ENCODE results near the gene CASP9.
"Not testable (repeated sequence)": the region's sequence is repeated elsewhere in the genome, so short reads cannot be mapped to it uniquely, and the experiment has no call there.

CASP9 gene

GRCh38 chr1:15525050-15526020 is 1.3 kb upstream of the CASP9 start:
- DNase-seq: no peak

DNA sequence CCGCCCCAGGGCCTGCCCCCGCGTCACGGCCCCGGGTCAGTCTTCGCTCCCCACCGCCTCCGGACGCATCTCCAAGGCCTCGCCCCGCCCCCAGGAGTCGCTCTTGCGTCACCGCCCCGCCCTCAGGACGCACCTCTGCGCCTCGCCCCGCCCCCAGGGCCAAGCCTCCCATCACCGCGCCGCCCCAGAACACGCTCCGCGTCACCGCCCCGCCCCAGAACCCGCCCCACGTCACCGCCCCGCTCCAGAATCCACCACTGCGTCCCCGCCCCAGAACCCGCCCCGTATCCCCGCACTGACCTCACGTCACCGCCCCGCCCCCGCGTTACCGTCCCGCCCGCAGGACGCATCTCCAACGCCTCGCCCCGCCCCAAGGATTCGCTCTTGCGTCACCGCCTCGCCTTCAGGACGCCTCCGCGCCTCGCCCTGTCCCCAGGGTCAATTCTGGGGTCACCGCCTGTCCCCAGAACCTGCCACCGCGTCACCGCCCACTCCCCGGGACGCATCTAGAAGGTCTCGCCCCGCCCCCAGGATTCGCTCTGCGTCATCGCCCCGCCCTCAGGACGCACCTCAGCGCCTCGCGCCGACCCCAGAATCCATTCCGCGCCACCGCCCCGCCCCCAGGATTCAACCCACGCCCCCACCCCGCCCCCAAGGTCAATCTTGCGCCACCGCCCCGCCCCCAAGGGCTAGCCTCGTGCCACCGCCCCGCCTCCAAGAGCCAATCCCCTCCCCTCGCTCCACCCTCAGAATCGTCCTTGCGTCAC is 451 bp upstream of the CASP9 start:
- peak; percentile 100 for DNase-seq

DNA sequence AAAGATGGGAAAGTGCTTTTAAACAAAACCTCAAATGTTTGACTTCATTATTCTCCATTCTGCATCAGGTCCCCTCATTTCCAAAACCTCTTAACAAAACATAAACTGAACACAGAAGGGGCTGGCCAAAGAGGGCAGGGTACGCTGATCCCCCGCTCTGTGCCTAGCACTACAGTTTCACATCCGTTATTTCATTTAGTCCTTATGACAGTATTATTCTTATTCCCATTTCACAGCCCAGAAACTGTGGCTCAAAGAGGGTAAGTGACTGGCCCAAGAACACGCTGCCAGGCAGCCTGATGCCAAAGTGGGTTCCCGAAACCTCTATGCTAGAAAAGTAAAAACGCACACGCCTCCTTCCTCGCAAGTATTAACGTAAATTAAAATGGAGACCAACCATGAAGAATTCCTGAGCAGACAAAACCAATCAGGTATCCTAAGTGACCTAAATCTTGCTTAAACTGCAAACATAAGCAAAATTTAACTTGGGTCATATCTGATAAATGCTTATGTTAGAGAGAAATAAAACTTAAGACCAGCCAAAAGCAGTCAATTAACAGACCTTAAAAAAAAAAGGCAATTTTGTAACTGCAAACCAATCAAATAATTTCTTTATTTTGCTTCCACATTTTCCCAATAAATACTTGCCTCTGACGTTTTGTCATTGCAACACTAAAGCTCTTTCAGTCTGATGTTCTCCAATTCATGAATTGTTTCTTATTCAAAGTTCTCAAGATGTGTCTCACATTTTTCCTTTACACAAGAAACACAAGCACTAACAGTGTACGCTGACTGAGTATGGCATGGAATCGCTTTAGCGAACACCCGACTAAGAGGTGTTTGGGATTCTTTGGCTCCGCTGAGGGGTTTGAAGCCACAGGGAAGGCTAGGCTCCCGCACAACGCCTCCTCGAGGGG is 653 bp downstream of the CASP9 start:
- DNase-seq: no peak

DNA sequence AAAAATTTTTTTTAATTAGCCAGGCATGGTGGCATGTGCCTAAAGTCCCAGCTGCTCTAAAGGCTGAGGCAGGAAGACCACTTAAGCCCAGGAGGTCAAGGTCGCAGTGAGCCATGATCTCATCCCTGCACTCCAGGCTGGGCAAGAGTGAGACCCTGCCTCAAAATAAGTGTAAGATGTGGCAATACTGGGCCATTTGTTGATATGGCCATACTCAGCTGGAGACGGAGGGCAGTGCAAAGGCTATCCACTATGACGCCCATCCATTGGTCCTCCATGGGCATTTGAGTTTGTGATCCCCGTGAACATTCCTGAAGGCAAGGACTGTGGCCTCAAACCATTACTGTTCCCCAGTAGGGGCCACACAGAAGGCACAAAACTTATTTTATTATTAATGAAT is 1.5 kb downstream of the CASP9 start:
- no peak for DNase-seq

DNA sequence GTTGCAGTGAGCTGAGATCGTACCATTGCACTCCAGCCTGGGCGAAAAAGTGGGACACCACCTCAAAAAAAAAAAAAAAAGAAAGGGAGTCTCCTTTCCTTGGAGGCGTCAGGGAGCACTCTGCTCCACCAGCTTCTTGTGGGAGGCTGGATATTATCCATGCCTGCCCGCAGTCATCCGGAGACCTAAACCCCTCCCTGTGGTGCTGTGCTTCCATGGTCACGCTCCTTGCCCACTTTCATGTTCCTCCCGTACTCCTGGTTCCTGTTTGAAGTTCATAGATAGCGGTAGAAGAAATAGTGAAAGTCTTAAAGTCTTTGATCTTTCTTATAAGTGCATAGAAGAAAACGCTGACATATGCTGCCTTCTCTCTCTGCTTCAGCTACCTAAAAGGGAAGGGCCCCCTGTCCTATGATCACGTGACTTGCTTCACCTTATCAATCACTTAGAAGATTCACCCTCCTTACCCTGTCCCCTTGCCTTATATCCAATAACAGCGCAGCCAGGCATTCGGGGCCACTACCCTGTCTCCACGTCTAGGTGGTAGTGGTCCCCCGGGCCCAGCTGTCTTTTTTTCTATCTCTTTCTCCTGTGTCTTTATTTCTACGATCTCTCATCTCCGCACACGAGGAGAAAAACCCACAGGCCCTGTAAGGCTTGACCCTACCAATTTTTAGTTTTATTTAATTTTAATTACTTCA is 2.7 kb downstream of the CASP9 start:
- not testable (repeated sequence) for DNase-seq

DNA sequence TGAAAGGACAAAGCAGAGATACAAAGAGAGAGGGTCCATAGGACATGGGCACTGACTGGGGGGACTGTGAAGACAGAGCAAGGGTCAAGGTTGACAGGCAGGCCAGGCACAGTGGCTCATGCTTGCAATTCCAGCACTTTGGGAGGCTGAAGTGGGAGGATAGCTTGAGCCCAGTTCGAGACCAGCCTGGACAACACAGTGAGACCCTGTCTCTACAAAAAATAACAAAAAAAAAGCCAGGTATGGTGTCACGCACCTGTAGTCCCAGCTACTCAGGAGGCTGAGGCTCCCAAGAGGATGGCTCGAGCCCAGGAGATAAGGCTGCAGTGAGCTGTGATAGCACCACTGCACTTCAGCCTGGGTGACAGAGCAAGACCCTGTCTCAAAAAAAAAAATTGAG is 4.4 kb downstream of the CASP9 start:
- DNase-seq: no peak

DNA sequence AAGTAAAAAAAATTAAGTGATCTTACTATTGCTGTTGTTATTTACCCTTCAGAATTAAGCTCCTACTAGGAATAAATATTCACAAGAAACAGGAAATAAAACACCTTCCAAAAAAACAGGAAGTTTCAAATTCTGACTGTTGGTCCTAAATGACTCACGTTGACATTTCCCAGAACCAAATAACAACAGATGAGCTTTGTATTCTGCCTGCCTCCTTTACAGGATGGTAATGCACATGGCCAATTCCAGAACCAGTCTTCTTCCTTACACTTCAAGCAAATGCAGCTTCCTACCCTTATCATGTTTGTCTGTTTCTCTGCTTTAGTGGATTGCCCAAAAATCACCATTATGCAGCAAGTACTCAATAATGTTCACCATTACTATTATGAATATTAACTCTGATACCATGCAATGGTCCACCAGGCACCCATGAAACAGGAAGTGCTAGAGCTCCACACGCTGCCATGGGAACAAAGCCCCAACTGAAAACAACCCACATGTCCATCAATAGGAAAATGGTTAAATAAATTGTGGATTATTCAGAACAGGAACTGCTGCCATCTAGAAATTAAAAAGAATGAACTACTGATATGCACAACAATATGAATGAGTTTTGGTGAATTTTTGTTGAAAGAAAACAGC is 8.9 kb downstream of the CASP9 start:
- no peak for DNase-seq

- DNase-seq: not testable (repeated sequence)
These were observed 9.5 kb downstream of the CASP9 start for GRCh38 chr1:15514557-15514956.

GRCh38 chr1:15513919-15514318 is 10.1 kb downstream of the CASP9 start:
- no peak for DNase-seq

GRCh38 chr1:15513192-15513591 is 10.8 kb downstream of the CASP9 start:
- no peak for DNase-seq

DNA sequence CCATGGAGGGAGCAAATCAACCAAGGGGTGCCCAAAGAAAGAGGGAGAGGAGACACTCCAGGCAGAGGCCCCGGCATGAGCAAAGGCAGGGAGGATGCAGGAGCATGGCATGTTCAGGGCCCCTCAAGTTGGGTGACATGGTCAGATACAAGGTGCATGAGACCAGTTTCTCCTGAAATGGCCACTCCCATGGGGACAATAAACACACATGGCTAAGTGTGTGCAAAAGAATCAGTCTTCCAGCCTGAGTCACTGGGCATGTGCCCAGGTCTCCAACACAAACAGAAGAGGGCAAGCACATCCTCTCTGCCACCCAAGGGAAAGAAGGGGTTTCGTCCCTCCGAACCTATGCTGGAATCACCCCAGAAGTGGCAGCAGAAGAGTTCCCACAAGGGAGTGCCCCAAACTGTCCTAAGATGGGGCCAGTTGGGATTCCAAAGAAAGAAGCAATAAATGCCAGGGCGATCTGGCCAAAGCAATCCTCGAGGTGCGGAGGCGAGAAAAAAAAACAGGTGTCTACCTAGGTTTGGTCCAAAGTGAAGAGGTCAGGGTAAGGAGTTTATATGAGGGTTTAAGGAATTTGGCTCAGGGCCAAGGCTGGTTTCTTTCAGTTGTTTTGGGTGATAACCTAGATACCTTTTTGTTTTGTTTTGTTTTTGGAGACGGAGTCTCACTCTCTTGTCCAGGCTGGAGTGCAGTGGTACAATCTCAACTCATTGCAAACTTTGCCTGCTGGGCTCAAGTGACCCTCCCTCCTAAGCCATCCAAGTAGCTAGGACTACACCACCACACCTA is 13.2 kb downstream of the CASP9 start:
- no peak for DNase-seq

DNA sequence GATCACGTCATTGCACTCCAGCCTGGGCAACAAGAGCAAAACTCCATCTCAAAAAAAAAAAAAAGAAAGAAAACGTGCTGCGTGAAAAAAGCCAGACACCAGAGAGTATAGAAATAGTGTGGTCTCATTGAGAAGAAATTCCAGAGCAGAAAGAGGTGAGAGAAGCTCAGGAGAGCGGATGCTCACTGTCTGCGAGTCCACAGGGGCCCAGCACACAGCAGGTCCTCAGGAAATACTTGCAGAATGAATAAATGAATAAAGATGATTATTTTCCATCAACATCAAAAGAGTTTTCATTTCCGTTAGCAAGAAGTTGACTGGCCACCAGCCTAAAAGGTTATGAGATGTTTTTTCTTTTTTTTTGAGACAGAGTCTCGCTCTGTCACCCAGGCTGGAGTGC is 14.4 kb downstream of the CASP9 start:
- DNase-seq: no peak

GRCh38 chr1:15508700-15509487 is 15.1 kb downstream of the CASP9 start:
- no peak for DNase-seq

DNA sequence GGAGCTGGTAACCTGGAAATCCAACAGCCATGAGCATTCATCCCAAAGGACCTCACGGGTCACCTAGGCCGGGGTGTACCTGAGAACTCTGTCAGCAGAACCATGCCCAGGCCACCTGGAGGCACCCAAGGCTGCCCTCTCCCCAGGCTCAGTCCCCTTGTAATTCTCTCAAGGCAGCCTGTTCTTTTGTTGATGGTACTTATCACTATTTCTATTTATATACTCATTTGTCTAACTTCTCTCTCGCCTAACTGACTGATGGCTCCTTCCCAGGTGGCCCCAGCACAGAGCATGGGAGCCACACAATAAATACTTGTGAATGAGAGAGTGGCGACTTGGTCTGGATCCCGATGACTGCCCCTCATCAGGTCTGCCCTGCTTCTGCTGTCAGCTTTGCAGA is 16.7 kb downstream of the CASP9 start:
- DNase-seq: no peak

- DNase-seq: no peak
These were observed 17.2 kb downstream of the CASP9 start for GRCh38 chr1:15506831-15507230.

DNA sequence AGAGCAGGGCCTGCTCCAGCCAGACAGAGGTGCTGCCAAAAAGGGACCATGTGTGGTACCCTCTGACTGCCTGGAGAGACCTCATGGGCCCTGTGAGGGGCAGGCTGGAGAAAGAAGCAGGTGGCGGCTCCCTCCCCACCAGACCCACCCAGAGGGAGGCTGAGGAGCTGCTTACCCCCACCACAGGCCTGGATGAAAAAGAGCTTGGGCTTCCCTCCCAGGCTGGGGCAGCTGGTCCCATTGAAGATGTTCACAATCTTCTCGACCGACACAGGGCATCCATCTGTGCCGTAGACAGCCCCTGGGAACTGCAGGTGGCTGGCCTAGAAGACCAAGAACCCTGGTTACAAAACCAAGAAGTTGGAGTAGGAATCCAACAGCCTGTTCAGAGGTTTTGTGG is 19.6 kb downstream of the CASP9 start:
- no peak for DNase-seq

- peak; percentile 53 for DNase-seq
These were observed 22.6 kb downstream of the CASP9 start for GRCh38 chr1:15501208-15502032.

DNA sequence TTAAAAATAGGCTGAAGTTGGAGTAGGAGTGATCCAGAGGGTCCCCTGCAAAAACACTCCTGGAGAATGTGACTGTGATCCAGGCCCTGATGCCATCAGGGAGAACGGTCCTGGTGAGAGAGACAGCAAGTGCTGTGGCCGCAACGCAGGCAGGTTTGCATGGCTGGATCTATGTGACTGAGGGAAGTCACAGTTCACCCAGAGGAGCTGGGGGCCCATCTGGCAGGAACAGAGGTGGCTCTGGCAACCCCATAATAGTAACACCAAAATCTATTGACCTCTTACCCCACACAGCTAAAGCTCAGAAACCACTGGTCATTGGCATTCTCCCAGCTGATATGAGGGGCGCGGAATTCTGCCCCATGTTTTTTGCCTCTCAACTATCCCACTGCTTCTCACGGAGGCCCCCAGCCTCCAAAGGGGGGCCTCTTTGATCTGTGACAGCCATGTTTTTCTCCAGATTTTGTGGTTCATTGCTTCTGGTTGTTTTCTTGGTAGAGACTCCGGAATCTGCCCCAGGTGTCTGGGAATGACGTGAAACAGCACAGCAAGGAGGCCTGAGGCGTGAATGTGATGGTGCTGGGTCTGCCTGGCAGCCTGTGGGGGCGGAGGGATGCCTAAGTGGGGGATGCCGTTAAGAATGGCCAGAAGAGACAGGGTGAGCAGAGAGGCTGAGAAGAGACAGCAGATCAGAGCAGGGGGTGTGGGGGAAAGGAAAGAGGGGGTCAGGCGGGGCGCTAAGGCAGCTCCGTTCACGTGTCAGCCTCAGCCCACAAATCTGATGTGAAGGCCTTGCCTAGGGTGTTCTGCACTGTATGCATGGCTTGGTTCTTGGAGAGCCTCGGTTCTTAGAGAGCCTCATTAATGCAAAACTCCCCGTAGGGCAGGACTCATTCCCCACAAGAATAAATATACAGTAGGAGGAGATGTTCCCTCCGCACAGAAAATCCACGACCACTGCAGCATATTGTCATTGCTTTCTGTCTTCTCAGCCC is 23.5 kb downstream of the CASP9 start:
- DNase-seq: no peak

All from activated CD4-positive, alpha-beta T cell treated with anti-CD3 and anti-CD28 coated beads, Interleukin-2, amount 50 U/mL, for 1 hour (primary cell).